Neural progenitor cell (in vitro differentiated cells): ENCODE data around the gene PARP16. TPM values are rescaled to one million over a fixed set of nuclear protein-coding genes. Genes with fewer than 3 reads are reported as not detected.

ENCODE experiments used
- DNase-seq: peaks from one replicate; pipeline ENCODE4 v3.0.0-alpha.2; 2016; ENCODE audit warnings: low spot score
- H2AFZ ChIP-seq: fragments of 200-600 bp; sonication (generic); replicated peaks from 2 replicates; pipeline ENCODE4 v1.6.1; 2016; ENCODE audit warnings: antibody characterized with exemption
- H3F3A ChIP-seq: fragments of 200-600 bp; sonication (generic); 2 replicates; pipeline ENCODE4 v1.6.1; 2016; ENCODE audit warnings: antibody characterized with exemption, low read depth
- H3K27ac ChIP-seq: fragments of 200-600 bp; sonication (generic); 2 replicates; pipeline ENCODE4 v1.5.1; 2016; ENCODE audit warnings: mild to moderate bottlenecking
- H3K27me3 ChIP-seq: fragments of 200-600 bp; sonication (generic); 2 replicates; pipeline ENCODE4 v1.6.1; 2016; ENCODE audit warnings: mild to moderate bottlenecking, moderate library complexity
- H3K36me3 ChIP-seq: fragments of 200-600 bp; sonication (generic); 2 replicates; pipeline ENCODE4 v1.5.1; 2016
- H3K4me1 ChIP-seq: fragments of 200-600 bp; sonication (generic); 2 replicates; pipeline ENCODE4 v1.6.1; 2016; ENCODE audit warnings: mixed run types
- H3K4me2 ChIP-seq: fragments of 200-600 bp; sonication (generic); 2 replicates; pipeline ENCODE4 v1.6.1; 2016
- H3K4me3 ChIP-seq: fragments of 200-600 bp; sonication (generic); 2 replicates; pipeline ENCODE4 v1.5.1; 2016
- H3K79me2 ChIP-seq: fragments of 200-600 bp; sonication (generic); 2 replicates; pipeline ENCODE4 v1.6.1; 2016; ENCODE audit warnings: low read depth
- H3K9ac ChIP-seq: fragments of 200-600 bp; sonication (generic); 2 replicates; pipeline ENCODE4 v1.6.1; 2016
- H3K9me3 ChIP-seq: fragments of 200-600 bp; sonication (generic); 2 replicates; pipeline ENCODE4 v1.5.1; 2016; ENCODE audit warnings: low read depth
- H4K20me1 ChIP-seq: fragments of 200-600 bp; sonication (generic); 2 replicates; pipeline ENCODE4 v1.6.1; 2016; ENCODE audit warnings: low read depth
- H3K27ac Mint-ChIP-seq: 3 replicates; pipeline ENCODE4 v1.8.0; 2021; ENCODE audit warnings: mixed read lengths
- H3K27me3 Mint-ChIP-seq: 2 replicates; pipeline ENCODE4 v1.8.0; 2022; ENCODE audit warnings: low read depth, mild to moderate bottlenecking, inconsistent platforms, moderate library complexity, mixed read lengths; ENCODE audit not compliant: insufficient read depth
- H3K36me3 Mint-ChIP-seq: 3 replicates; pipeline ENCODE4 v1.8.0; 2021; ENCODE audit warnings: mixed read lengths
- H3K4me1 Mint-ChIP-seq: 3 replicates; pipeline ENCODE4 v1.8.0; 2021; ENCODE audit warnings: mixed read lengths
- H3K4me3 Mint-ChIP-seq: 3 replicates; pipeline ENCODE4 v1.8.0; 2021; ENCODE audit warnings: mild to moderate bottlenecking, moderate library complexity, mixed read lengths
- H3K9me3 Mint-ChIP-seq: 3 replicates; pipeline ENCODE4 v1.8.0; 2020; ENCODE audit warnings: mixed read lengths
- CTCF ChIP-seq: fragments of 200-600 bp; sonication (generic); IDR thresholded peaks from 2 replicates; pipeline ENCODE4 v1.5.1; 2017; ENCODE audit warnings: antibody characterized with exemption, mild to moderate bottlenecking
- EZH2 ChIP-seq: fragments of 200-600 bp; sonication (generic); IDR thresholded peaks from 2 replicates; pipeline ENCODE4 v1.6.1; 2017; ENCODE audit warnings: antibody characterized with exemption, mild to moderate bottlenecking, moderate library complexity
- EZH2phosphoT487 ChIP-seq: fragments of 200-600 bp; sonication (generic); IDR thresholded peaks from 2 replicates; pipeline ENCODE4 v1.6.1; 2017; ENCODE audit warnings: antibody characterized with exemption
- total RNA-seq: library from RNA; depleted of rRNA; stranded (reverse); fragments of >200 nt; gene quantifications from 2 replicates; pipeline ENCODE4 v1.2.3, GENCODE V29; 2015; ENCODE audit warnings: low replicate concordance

Gene PARP16
- total RNA-seq, 1 donor from 2014 or later: 5.7 TPM

GRCh38 chr15:65331811-65332210, 45.1 kb upstream of the PARP16 start:
- no peak overlapping the region for H2AFZ ChIP-seq
- no peaks in the 10 kb centered on the region for H3K36me3 ChIP-seq
- no peak for TF ChIP-seq CTCF
- TF ChIP-seq EZH2phosphoT487: no peak
- TF ChIP-seq EZH2: no peak
- no peak overlapping the region for H3K9ac ChIP-seq
- H3K27me3 Mint-ChIP-seq: peaks cover 6% of the 10 kb centered on the region
- H3K27me3 ChIP-seq: no peaks in the 10 kb centered on the region
- H3K4me3 ChIP-seq: no peak overlapping the region
- H3K4me1 ChIP-seq: peaks cover 42% of the 10 kb centered on the region
- no peak for DNase-seq
- no peaks in the 10 kb centered on the region for H3K79me2 ChIP-seq
- no peak overlapping the region for H3K27ac ChIP-seq
- H3K4me1 Mint-ChIP-seq: peaks cover 41% of the 10 kb centered on the region
- no peak overlapping the region for H3K4me3 Mint-ChIP-seq
- peaks cover 15% of the 10 kb centered on the region for H3K36me3 Mint-ChIP-seq
- peaks cover 17% of the 10 kb centered on the region for H3F3A ChIP-seq
- H3K4me2 ChIP-seq: no peak overlapping the region
- no peaks in the 10 kb centered on the region for H3K9me3 Mint-ChIP-seq
- peaks cover 19% of the 10 kb centered on the region for H4K20me1 ChIP-seq
- no peak overlapping the region for H3K27ac Mint-ChIP-seq
- no peaks in the 10 kb centered on the region for H3K9me3 ChIP-seq

- Histone ChIP-seq H3K4me2 (no peak overlapping the region), H3K9ac (no peak overlapping the region), H3K79me2 (no peaks in the 10 kb centered on the region), H3K9me3 (no peaks in the 10 kb centered on the region), H3K36me3 (no peaks in the 10 kb centered on the region), H3K27ac (no peak overlapping the region), H3K4me1 (peaks cover 39% of the 10 kb centered on the region), H3F3A (peaks cover 19% of the 10 kb centered on the region), H3K4me3 (no peak overlapping the region), H3K27me3 (no peaks in the 10 kb centered on the region), H2AFZ (no peak overlapping the region), H4K20me1 (peaks cover 20% of the 10 kb centered on the region)
- TF ChIP-seq CTCF (no peak), EZH2 (no peak), EZH2phosphoT487 (no peak)
- Mint-ChIP-seq H3K9me3 (no peaks in the 10 kb centered on the region), H3K27me3 (peaks cover 3% of the 10 kb centered on the region), H3K4me3 (no peak overlapping the region), H3K36me3 (peaks cover 15% of the 10 kb centered on the region), H3K4me1 (peaks cover 37% of the 10 kb centered on the region), H3K27ac (peak overlapping the region; percentile 33)
- DNase-seq: peak; percentile 24
These were observed 44.4 kb upstream of the PARP16 start for GRCh38 chr15:65330934-65331645.

GRCh38 chr15:65329984-65330735, 43.5 kb upstream of the PARP16 start:
- H3F3A ChIP-seq: peaks cover 26% of the 10 kb centered on the region
- peaks cover 23% of the 10 kb centered on the region for H4K20me1 ChIP-seq
- H3K9me3 ChIP-seq: no peaks in the 10 kb centered on the region
- Mint-ChIP-seq H3K27ac (no peak overlapping the region), H3K27me3 (peaks cover 3% of the 10 kb centered on the region), H3K9me3 (no peaks in the 10 kb centered on the region), H3K4me1 (peaks cover 34% of the 10 kb centered on the region), H3K4me3 (no peak overlapping the region), H3K36me3 (peaks cover 15% of the 10 kb centered on the region)
- no peak for TF ChIP-seq EZH2
- TF ChIP-seq EZH2phosphoT487: no peak
- TF ChIP-seq CTCF: no peak
- H3K27ac ChIP-seq: no peak overlapping the region
- no peak overlapping the region for H2AFZ ChIP-seq
- no peak overlapping the region for H3K9ac ChIP-seq
- DNase-seq: no peak
- H3K4me3 ChIP-seq: no peak overlapping the region
- no peaks in the 10 kb centered on the region for H3K36me3 ChIP-seq
- H3K4me1 ChIP-seq: peaks cover 36% of the 10 kb centered on the region
- no peaks in the 10 kb centered on the region for H3K27me3 ChIP-seq
- no peak overlapping the region for H3K4me2 ChIP-seq
- H3K79me2 ChIP-seq: no peaks in the 10 kb centered on the region
